Embryonic facial prominence (tissue), 1 donor: ENCODE data around the gene SCAP.

Source experiments
- DNase-seq: peaks from one replicate; pipeline ENCODE4 v3.0.0-alpha.2; 2016; ENCODE audit errors: extremely low spot score

Gene SCAP

DNA sequence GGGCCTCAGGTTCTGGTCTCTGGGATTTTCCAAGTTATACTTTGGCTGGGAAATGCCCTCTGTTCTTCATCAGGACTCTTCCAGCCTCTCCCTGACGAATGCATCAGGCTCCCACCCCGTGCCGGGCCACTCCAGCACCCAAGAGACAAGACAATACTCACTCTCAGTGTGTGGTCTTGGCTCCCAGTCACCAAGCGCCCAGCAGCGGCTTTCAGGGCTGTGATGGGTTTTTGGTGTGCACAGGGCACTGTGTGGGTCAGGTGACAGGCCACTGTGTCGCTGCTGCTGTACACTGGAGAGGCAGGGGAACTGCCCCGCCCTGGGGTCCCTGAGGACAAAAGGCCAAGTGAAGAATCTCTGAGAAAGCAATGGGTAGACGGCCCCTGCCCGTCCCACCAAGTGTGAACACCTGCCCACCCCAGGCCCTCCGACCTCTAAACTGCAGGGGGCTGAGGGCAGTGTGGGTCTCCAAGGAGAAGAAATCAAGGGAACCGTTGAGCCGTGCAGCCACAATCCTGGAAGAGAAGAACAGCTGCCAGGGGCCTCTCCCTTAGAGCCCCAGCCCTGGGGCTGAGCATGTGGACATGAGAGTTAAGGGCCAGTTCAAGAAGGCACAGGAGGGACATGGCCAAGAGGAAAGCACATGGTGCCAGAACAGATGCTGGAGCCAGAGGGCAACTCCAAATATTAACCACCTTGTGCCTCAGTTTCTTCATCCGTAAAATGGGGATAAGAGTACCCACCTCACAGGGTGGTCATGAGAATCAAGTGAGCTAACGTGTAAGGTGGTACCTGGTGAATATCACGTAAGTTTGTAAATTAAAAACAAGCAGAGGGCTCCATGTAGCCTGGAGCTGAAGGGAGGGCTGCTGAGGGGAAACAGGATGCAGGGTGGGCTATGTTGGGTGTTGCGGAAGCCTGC, 60.8 kb downstream of the SCAP start:
- no peak for DNase-seq

DNA sequence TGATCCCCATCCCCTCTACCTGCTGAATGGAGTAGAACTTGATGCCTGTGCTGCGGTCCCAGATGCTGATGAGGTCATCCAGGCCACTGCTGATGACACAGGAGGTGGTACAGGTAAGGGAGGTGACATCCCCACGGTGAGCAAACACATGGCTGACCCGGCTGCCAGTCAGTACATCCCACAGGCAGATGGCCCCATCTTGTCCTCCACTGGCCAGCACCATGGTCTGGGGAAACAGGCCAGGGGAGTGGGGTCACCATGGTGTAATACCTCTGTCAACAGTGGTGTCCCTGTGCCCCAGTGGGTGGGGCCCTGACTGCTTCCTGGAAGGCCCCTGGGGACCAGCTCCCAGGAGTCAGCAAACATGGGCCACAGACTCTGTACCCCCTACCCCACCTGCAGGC, 61.6 kb downstream of the SCAP start:
- no peak for DNase-seq

DNA sequence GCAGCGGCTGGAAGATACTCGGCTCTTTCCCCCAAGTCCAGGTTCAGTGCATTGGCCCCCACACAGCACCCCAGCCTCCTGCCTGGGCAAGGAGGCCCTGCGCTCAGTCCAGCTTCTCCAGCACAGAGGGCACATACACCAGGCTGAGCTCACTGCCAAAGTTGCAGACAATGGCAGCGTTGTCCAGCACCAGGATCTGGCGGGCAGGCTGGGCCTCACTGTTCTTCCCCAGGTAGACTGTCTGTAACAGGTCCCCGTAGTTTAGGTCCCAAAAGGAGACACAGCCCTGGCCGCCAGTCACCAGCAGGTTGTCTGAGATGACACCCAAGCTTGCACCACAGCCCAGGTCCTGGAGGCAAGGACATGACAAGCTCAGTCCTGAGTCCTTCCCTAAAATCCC, 62.0 kb downstream of the SCAP start:
- DNase-seq = no peak

DNA sequence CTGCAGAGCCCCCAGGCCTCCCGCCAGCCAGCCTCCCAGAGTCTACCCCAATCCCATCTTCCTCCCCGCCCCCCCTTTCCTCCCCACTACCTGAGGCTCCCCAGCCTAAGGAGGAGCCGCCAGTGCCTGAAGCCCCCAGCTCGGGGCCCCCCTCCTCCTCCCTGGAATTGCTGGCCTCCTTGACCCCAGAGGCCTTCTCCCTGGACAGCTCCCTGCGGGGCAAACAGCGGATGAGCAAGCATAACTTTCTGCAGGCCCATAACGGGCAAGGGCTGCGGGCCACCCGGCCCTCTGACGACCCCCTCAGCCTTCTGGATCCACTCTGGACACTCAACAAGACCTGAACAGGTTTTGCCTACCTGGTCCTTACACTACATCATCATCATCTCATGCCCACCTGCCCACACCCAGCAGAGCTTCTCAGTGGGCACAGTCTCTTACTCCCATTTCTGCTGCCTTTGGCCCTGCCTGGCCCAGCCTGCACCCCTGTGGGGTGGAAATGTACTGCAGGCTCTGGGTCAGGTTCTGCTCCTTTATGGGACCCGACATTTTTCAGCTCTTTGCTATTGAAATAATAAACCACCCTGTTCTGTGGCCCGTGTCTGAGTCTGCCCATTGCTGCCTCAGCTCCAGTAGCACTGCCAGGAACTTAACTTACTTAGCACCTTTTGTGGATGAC, 62.8 kb downstream of the SCAP start:
- no peak for DNase-seq

DNA sequence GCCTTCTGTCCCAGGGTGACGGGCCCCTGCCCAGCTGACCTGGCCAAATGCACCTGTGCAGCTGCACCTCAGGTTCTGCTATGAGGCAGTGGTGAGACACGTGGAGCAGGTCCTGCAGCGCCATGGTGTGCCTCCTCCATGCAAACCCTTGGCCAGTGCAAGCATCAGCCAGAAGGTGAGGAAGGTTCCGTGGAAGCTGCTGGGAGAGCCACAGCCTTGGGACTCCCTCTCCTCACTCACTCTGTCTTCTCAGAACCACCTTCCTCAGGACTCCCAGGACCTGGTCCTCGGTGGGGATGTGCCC, 63.3 kb downstream of the SCAP start:
- no peak for DNase-seq

DNA sequence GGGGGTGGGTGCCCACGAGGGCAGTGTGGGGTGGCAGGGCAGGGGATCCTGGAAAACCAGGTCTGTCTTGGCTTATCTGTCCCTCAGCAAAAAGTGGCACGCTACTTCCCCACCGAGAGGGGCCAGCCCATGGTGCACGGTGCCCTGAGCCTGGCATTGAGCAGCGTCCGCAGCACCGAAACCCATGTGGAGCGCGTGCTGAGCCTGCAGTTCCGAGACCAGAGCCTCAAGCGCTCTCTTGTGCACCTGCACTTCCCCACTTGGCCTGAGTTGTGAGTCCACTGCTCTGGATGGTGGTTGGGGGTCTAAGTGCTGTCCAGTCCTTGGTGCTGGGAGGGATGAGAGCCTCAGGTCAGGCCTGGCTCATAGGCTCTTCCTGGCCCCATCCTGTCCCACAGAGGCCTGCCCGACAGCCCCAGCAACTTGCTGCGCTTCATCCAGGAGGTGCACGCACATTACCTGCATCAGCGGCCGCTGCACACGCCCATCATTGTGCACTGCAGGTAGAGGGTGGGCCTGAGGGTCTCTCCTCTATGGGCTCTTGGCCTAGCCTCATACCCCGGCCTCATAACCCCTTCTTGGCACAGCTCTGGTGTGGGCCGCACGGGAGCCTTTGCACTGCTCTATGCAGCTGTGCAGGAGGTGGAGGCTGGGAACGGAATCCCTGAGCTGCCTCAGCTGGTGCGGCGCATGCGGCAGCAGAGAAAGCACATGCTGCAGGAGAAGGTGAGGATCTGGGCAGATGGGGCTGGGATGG, 63.9 kb downstream of the SCAP start:
- no peak for DNase-seq

DNA sequence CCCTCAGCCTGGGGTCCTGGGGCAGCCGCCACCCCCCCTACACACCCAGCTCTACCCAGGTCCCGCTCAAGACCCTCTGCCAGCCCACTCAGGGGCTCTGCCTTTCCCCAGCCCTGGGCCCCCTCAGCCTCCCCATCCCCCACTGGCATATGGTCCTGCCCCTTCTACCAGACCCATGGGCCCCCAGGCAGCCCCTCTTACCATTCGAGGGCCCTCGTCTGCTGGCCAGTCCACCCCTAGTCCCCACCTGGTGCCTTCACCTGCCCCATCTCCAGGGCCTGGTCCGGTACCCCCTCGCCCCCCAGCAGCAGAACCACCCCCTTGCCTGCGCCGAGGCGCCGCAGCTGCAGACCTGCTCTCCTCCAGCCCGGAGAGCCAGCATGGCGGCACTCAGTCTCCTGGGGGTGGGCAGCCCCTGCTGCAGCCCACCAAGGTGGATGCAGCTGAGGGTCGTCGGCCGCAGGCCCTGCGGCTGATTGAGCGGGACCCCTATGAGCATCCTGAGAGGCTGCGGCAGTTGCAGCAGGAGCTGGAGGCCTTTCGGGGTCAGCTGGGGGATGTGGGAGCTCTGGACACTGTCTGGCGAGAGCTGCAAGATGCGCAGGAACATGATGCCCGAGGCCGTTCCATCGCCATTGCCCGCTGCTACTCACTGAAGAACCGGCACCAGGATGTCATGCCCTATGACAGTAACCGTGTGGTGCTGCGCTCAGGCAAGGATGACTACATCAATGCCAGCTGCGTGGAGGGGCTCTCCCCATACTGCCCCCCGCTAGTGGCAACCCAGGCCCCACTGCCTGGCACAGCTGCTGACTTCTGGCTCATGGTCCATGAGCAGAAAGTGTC, 64.7 kb downstream of the SCAP start:
- DNase-seq = no peak

DNA sequence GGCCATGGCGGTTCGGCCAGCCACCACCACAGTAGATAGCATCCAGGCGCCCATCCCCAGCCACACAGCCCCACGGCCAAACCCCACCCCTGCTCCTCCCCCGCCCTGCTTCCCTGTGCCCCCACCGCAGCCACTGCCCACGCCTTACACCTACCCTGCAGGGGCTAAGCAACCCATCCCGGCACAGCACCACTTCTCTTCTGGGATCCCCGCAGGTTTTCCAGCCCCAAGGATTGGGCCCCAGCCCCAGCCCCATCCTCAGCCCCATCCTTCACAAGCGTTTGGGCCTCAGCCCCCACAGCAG, 65.4 kb downstream of the SCAP start:
- no peak for DNase-seq

DNA sequence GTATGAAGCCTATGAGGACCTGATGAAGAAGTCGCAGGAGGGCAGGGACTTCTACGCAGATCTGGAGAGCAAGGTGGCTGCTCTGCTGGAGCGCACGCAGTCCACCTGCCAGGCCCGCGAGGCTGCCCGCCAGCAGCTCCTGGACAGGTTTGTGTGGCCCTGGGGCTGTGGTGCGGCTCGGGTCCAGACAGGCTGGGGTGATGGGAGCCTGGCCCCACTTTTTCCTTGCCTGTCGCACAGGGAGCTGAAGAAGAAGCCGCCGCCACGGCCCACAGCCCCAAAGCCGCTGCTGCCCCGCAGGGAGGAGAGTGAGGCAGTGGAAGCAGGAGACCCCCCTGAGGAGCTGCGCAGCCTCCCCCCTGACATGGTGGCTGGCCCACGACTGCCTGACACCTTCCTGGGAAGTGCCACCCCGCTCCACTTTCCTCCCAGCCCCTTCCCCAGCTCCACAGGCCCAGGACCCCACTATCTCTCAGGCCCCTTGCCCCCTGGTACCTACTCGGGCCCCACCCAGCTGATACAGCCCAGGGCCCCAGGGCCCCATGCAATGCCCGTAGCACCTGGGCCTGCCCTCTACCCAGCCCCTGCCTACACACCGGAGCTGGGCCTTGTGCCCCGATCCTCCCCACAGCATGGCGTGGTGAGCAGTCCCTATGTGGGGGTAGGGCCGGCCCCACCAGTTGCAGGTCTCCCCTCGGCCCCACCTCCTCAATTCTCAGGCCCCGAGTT, 65.9 kb downstream of the SCAP start:
- no peak for DNase-seq

DNA sequence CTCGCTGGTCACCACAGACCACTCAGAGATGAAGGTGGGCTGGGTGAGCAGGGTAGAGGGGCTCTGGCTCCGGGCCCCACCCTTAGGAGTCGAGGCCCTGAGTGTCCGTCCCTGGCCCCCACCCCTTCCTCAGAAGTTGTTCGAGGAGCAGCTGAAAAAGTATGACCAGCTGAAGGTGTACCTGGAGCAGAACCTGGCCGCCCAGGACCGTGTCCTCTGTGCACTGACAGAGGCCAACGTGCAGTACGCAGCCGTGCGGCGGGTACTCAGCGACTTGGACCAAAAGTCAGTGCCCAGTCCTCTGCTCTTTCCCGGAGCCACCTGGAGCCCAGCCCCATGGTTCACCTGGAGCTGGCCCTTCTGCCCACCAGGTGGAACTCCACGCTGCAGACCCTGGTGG, 66.5 kb downstream of the SCAP start:
- DNase-seq = no peak

DNA sequence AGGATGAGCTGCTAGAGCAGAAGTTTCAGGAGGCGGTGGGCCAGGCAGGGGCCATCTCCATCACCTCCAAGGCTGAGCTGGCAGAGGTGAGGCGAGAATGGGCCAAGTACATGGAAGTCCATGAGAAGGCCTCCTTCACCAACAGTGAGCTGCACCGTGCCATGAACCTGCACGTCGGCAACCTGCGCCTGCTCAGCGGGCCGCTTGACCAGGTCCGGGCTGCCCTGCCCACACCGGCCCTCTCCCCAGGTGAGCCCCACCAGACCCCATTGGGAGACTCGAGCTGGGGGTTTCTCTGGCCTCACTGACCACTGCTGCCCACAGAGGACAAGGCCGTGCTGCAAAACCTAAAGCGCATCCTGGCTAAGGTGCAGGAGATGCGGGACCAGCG, 66.9 kb downstream of the SCAP start:
- no peak for DNase-seq

DNA sequence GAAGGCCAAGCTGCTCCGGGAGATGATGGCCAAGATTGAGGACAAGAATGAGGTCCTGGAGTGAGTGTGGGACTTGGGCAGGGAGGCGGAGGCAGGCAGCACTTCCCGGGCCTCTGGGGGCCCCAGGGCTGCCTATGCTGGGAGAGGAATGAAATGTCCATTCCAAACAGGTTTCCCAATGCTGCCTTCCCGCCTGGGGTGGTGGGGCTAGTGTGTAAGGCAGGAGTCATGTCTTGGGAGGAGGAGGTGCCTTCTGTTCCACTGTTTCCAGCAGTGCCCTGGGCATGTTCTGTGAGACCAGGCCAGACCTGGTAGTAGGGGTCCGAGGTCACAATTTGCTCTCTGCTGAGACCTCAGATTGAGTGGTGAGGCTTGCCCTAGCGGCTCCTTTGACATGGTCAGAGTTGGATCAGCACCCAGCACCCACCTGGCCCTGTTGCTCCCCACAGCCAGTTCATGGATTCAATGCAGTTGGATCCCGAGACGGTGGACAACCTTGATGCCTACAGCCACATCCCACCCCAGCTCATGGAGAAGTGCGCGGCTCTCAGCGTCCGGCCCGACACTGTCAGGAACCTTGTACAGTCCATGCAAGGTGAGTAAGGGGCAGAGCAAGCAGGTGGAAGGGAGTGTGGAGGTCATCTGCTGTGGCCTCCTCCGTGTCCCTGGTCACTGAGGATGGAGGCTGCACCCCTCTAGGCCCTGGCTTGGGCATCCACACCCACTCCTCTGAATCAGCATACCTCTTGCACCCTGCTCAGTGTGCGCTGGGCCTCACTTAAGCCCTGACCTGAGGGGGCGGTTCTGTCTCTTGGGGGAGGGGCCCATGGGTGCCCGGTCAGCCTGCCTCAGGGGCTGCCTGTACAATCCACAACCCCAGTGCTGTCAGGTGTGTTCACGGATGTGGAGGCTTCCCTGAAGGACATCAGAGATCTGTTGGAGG, 67.6 kb downstream of the SCAP start:
- DNase-seq = no peak

DNA sequence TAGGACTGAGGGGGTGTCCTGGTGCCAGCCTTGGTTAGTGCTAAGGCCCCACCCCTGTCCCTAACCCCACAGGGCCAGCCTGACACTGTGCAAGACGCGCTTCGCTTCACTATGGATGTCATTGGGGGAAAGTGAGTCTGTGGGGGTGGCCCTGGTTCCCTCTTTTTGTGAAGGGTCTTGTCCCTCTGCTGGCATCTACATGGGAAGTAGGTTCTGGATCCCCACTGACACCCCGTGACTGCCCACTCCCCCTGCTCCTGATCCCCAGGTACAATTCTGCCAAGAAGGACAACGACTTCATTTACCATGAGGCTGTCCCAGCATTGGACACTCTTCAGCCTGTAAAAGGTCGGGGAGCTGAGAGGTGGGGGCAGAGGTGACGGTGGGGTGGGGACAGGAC, 68.5 kb downstream of the SCAP start:
- no peak for DNase-seq

DNA sequence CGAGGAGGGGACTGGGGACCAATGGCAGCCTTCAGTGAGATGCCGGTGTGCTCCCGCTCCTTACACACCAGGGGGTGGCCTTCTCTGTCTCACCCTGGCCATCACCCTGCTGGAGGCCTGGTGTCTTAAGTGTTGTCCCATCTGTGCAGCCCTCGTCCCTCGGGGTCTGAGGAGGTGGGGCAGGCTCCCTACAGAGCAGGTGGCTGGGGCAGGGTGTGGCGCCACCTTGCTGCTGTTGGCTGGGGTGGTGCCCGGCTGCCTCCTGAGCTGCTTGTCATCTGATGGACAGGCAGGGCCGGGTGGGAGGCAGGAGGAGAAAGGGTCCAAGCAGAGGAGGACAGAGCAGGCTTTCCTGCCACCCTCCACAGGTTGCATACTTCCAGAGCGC, 69.0 kb downstream of the SCAP start:
- DNase-seq = no peak

DNA sequence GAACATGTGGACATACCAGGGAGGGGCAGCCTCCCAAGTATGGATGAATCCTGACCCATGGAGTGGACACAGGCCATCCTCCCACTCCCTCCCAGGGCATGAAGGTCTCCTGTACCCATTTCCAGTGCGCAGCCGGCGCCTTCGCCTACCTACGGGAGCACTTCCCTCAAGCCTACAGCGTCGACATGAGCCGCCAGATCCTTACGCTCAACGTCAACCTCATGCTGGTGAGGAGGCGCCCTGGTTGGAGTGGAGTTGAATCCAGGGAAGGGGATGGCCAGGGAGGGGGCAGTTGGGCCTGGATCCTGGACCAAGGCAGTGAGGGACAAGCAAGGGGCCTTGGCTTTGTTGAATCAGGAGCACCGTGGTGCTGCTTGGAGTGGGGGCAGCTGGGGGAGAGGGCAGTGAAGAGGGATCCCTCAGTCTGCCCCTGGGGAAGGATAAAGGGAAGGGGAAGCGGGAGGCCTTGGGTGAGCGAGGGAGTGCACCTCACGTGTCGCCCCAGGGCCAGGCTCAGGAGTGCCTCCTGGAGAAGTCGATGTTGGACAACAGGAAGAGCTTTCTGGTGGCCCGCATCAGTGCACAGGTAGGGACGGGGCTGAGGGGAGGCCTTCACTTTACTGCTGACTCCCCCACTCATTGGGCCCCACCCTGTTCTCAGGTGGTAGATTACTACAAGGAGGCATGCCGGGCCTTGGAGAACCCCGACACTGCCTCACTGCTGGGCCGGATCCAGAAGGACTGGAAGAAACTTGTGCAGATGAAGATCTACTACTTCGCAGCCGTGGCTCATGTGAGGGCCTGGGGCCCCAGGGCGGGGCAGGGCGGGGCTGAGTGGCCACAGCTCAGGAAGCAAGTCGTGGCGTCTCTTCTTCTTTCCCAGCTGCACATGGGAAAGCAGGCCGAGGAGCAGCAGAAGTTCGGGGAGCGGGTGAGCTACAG, 69.7 kb downstream of the SCAP start:
- no peak for DNase-seq

DNA sequence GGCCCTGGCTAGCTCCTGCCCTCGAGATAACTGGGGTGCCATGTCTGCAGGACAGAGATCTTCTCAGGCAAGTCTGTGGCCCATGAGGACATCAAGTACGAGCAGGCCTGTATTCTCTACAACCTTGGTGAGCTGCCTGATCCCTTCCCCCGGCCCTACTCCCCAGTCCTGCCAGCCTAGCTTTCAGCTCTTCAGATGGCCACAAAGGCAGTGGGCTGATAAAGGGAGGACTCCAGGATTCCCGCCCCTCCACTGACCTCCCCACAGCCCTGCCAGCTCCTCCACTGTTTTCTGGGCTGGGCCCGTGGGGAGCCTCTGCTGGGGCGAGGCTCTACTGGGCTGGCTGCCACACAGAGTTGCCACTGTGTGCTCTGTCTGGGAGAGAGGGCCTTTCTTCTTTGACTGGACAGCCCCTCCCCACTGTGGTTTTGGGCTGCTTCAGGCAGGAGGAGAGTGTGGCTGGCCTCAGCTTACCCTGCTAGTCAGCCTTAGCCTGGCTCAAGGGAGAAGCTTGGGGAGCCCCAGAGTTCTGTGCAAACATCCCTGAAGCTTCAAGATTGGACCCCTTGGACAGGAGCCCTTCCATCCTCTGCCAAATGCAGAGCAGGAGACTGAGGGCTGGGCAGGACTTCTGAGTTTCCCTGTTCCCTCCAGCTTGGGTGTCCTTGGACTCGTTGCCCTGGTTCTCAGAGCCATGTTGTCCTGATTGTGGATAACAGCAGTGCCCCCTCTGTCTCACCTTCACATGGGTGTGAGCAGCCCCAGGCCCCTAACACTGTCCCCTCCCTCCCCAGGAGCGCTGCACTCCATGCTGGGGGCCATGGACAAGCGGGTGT, 70.6 kb downstream of the SCAP start:
- DNase-seq = no peak

DNA sequence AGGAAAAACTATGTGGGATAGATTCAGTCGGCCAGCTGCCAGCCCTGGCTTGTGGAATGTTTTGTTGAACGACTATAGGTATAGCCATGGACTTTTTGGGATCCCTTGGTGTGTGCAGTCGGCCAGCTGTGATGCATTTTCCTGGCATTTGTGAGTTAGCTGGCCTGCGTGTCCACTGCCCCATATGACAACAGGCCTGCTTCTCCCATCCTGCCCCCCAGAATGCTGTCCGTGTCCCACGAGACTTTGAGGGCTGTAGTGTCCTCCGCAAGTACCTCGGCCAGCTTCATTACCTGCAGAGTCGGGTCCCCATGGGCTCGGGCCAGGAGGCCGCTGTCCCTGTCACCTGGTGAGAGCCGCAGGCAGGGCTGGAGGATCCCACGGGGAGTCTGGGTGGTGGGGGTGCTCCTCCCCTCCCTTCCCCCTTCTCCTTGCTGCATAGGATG, 71.3 kb downstream of the SCAP start:
- DNase-seq = no peak
